Activated T-cell treated with anti-CD3 and anti-CD28 coated beads for 24 hours (primary cell): ENCODE measurements around the gene WWOX.

ENCODE experiments used
- DNase-seq: peaks from one replicate; pipeline ENCODE4 v3.0.0-alpha.2; 2020; ENCODE audit warnings: low read depth

WWOX gene

DNA sequence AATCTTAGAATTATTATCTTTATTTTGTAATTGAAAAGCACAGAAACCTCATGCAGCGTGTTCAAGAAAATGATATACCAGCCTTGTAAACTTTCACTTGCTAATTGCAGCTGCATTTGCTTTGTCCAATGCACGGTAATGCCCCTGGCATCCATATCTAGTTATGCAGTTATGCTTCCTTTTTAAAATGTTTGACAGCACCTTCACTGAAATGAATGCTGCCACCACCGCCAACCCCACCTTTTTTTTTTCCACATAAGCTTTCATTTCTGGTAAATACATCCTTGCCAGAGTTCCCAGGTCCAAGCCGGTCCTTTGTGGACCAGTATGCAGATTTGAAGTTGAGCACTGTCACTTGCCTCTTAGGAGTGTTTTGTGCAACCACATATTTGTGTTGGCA, 338.8 kb downstream of the WWOX start:
- DNase-seq = no peak

DNA sequence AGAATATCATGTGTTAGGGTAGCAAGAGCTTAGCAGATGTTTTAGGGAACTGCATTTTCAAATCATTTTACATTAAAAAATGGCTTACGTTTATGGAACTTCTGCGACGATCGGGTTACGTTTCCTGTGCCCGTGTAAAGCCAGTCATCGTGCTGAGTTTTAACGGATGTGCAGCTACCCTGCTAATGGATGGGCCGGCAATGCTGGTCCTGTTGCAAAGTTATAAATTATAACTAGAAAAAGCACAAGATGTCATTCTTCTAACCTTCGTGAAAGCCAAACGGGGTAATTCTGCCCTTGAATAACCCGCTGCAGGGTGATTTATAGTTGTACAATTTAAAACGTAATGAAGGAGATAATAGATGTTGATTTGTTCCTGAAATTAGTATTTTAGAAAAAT, 339.2 kb downstream of the WWOX start:
- no peak for DNase-seq

DNA sequence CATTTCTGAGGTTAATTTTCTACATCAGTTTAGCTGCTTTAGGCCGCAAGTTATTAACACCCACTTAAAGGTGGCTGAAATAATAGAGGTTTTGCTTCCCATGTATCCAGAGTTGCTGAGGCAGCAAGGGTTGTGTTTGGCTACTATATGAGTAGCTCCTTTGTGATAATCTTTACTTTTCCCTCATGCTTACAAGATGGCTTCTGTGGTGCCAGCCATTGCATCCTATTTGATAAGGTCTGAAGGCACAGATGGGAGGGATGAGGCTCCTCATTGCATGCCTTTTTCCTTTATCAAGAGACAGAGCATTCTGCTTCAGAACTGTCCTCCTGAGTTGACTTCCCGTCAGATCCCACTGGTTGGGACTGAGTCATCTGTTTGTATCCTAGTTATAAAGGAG, 340.2 kb downstream of the WWOX start:
- DNase-seq = no peak

DNA sequence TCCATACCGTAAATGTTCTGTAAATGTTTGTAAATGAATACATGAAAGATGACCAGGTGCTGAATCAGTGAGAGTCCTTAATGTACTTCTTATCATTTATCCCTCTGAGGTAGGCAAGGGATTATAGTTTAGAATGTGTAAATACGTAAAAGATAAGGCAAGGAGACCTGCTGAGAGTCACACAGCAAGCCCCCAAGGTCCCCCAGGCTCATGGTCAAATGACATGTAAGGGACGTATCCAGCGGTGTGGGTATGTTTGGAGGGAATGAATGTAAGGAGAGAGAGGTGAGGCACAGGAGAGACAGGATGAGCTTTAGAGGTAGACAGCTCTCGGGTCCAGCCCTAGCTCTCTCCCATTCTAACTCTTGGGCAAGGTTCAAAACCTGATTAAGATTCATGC, 341.8 kb downstream of the WWOX start:
- DNase-seq = no peak

DNA sequence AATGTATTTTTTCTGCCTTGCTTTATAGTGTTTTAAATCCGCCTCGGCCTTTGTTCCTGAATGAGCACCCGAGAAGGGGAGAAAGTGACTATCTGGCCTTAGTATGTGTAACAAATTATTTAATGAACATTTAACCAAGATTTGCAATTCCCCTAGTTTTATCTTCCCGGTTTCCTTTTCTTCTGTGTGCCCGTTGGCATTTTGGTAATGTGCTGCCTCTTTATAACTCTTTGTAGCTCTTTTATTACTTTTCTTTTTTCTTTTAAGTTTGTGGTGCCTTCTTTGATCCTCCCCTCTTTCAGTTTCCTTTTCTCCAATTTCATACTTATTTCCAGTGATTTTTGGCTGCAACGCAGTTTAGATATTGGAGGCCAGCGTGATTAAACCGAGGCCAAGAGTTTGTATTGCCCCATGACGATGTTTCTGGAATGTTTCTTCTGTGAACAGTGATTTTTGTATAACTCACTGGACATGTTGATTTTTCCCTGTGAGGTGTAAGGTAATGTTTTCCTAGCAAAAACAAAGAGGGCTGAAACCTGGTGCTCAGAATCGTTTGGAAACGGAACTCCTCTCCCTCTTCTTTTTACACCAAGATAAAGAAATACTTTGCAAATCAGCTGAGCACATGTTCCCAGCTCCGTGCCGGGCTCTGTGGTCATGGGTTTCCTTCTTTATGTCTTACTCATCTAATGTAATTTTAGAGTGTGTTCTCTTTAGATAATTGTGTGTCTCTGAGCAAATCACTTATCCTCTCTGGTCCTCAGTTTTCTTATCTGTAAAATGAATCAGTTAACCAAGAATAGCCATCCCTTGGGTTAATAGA, 344.3 kb downstream of the WWOX start:
- DNase-seq = no peak

DNA sequence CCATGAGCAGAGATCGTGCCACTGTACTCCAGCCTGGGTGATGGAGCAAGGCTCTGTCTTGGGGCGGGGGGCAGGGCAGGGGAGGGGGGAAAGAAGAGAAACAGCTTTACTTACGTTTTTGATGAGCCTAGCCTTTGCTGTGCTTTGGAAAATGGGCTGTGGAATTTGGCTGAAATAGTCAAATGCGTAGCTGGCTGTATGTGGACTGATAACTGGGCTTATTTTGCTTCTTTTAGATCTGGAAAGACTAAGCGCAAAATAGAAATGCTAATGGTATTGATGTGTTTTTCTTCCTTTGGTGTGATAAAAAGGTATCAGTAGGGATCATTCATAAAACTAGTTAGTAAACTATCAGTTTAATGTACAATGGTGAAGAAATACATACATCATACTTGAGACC, 346.4 kb downstream of the WWOX start:
- DNase-seq = no peak

DNA sequence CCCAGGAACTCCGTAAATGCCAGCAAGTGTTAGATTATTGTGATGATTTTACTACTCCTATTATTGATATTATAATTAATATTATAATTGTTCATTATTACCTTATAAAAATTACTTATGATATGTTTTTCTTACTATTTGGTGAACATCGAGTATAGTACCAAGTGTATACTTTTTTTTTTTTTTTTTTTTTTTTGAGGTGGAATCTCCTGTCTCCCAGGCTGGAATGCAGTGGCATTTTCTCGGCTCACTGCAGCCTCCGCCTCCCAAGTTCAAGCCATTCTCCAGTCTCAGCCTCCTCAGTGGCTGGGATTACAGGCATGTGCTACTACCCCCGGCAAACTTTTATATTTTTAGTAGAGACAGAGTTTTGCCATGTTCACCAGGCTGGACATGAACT, 347.0 kb downstream of the WWOX start:
- no peak for DNase-seq

DNA sequence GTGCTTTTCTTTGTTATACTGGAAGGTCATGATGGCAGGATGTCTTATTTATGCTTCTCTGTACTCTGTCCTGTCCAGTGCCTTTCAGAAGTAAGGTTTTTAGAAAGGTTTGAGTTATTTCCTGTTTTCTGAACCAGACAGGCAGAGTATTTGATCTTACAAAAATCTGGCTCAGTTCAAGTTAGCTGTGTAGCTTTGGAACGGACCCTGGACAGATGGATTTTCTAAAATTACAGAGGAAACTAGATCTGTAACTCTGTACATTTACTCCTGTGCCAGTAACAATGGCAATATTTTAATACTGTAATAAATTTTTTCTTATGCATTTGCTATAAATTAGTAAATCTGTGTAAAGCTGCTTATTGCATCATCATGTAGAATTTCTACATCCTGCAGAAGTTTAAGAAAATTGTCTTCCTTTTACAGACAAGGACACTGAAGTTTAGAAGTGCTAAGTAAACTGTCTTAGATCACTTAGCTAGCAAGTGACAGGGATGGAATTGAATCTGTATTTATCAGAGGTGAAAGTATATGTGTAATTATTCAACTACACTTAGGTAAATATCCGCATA, 347.6 kb downstream of the WWOX start:
- DNase-seq = no peak

DNA sequence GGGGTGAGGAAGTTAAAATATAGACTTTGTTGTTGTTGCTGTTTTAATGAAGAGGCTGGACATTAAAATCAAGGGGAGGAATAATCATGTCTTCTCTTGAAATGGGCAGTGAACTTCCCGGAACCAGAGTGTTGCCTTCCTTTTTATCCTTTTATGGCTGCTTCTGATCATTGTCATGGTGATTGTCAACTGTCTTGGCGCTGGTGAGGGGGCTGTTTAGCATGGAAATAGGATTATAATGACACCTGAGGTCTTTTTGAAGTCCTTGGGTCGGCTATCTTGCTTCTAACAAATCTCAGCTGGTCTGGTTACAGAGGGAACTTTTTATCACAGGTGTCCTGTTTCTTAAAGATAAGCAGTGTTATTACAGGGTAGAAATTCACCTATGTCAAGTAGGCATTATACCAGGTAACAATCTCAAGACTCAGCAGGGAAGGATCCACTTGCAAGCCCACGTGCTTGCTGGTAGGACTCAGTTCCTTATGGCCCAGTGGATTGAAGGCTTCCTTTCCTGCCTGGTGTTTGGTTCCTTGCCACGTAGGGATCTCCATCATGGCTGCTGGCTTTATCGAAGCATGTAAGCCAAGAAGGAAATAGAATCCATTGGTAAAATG, 349.3 kb downstream of the WWOX start:
- no peak for DNase-seq

DNA sequence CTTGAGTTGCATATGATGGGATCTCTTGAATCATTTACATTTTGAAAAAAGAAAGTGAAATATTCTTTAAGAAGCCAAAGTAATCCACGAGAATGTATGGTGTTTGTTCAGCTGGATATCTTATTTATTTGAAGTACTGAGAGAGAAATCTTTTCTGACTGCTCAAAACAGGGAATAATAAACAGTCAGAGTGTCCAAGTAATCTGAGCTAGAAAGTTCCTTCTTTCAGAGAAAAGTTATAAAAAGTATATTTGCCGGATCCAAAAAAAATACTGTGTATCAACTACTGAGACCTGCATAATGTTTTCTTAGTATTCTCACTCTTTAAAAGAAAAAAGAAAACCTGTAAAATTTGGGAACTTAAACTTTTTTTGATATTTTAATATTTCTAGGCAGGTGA, 350.8 kb downstream of the WWOX start:
- no peak for DNase-seq

DNA sequence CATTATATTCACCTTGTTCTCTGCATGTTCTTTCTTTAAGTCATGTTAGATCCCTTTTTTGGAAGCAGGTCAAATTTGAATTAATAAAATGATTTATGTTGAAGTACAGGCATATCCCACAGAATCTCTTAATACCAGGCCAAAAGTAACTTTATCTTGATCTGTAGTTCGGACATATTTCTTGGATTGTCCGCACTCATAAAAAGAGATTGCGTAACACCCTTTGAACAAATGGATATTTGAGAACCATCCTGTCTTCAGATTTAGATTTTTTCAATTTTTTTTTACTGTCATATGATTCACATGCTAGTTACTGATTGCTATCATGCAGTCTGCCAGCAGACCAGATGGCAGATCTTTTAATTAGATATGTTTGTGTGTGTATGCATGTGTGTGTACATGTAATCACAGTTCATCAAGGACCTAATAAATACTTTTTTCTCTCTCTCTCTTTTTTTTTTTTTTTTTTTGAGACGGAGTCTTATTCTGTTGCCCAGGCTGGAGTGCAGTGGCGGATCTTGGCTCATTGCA, 352.6 kb downstream of the WWOX start:
- DNase-seq = no peak

DNA sequence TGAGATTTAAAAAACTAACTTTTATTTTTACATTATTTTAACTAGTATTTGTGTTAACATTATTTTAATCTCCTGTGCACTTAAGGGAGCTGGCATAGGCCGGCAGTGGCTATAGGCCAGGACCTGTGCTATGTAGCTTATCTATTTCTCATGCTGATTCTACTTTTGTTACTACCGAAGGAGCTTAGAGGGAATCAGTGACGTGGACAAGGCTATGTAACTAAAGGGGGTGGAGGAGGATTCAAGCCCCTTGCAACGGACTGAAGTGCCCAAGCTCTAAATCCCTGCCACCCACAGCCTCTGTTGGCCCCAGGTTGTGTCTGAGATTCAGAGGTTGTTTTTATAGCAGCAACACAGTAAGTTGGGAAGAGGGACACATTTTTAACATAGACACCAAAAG, 356.4 kb downstream of the WWOX start:
- DNase-seq = no peak

DNA sequence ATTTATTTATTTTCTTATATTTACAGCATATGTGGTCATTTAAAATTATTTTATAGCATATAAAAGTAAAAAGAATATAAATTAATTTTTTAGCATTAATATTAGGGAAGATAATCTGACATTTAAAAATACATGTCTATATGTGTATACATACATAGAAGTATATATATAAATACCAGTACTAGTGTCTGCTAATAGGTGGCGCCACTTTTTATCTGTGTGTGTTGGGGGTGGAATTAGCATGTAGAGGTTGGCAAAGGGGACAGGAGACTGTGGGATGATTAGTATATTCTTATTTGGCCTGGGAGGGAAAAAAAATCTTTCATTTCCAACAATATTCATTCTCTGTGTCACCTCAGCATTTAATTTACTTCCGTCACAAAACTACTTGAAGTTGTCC, 359.1 kb downstream of the WWOX start:
- no peak for DNase-seq

DNA sequence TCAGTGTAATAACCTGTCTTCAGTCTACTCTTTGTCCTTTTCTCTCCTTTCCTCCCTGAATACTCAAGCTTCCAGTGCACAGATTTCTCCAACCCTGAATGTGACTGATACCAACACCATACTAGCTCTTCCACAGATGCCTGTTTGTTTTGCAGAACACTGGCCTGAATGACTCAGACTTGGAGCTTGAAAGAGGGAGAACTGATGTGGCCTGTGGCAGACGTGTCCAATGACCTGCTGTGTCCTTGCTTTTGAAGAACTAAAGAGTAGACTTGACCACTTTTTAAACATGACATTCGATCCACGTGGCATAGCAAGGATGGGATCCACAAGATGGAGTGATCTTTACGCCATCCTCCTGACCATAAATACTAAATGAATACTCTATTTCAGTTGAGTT, 361.0 kb downstream of the WWOX start:
- DNase-seq = no peak

DNA sequence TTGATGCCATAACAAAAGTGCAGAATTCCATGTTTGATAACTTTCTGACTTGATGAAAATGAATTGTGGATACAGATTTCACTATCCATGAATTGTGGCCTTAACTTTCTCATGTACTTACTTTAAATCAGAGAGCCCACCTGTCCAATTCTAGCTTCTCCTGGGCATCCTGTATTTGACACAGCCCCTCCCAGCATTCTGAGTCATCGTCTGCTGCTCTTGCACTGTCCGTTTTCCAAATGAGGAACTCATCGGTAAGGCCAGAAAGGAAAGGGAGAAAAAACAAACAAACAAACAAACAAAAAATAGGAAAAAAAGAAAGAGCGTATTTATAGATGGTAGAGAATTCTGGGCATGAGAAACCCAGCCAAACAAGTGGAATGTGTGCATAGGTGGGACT, 361.6 kb downstream of the WWOX start:
- no peak for DNase-seq

DNA sequence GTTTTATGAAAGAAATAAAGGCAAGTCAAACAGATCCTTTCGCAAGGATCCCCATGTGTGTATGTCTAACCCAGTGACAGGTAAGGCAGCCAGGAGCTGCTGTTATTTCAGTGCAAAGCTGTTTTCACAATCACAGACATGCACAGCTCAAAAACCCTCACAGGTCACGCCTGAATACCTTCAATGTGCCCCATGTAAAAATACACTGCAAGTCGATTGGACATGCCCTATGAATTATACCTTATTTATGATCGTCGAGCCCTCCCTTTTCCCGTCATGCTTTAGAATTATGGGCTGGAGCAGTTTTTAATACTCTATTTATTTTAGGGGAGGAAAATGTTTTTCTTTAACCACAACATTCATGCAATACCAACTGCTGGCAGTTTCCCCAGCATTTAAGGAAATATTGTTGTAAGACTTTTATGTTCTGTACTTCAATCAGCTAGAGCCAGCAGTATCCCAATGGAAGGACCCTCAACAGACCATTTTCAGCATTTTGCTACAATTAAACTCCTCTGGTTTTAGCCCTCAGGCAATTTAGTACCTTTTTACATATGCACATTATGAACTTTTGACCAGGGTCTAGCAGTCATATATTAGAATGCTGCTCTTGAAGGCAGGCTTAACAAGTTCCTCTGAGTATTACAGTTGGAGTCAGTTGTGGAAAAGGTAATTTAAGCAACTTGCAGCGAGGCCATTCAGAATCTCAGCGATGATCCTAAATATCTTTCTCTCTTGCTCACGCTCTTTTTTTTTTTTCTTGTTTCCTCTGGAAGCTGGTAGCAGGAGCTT, 362.2 kb downstream of the WWOX start:
- DNase-seq = no peak

DNA sequence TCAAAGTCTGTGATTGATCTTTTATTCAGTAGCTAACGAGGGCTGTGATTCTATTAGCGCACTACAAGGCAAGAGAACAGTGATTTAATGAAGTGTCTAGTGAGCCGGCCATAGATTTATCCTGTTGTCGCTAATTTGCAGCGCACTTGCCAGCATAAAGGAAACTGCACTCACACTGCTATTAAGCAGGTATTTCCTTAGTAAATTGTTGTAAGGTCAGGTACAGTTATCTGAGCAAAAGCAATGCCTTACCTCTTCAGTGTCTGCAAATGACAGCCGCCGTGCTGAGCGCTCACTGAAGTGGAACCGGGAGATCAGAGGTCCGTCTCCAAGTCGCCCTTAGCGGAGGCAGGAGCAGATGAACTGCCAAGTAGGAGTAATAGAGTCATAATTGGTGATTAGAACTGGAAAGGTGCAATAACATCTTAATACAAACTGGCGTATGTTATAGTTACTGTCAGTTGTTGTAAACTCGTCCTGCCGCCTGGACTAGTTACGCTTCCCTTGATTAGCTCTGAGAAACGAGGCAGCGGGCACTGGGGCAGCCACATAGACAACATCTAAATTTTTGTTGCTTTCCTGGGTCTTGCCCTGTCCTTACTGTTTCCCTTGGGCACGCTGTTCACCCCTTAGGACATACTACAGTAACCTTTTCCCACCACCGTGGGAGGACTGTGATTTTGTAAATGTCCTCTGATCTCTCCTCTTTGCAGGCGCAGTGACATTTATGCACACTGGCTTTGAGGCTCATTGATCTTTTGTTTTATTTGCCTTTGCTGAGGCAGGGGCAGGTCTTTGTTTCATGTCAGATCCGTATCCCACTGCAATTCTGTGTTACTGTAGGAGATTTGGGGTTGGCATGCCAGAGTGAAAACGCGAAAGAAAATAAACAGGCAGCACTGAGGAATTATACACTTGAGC, 363.1 kb downstream of the WWOX start:
- no peak for DNase-seq

DNA sequence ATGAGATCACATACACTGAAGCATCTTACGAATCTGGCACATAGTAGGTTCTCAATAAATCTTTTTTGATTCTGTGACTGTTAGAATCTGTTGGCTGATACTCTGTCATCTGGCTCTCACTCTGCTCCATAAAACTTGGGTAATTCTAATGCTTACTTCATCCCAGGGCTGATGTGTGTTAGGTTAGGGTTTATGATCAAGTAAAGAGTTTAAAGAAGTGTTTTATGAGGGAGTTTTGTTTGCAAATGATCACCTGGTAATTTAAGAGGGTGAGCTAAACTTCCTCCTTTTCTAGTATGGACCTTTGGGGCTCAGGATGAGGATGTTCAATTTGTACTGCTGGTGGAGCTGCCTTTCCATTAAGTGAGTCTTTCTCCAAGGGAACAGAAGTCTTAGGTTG, 364.1 kb downstream of the WWOX start:
- DNase-seq = no peak

DNA sequence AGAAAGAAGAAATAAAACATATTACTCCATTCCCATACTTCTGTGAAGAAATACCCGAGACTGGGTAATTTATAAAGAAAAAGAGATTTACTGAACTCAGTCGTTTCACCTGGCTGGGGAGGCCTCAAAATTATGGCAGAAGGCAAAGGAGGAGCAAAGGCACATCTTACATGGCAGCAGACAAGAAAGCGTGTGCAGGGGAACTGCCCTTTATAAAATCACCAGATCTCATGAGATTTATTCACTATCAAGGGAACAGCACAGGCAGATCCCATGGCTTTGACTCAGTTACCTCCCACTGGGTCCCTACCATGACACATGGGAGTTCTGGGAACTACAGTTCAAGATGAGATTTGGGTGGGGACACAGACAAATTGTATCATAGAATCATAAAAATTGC, 365.4 kb downstream of the WWOX start:
- no peak for DNase-seq

DNA sequence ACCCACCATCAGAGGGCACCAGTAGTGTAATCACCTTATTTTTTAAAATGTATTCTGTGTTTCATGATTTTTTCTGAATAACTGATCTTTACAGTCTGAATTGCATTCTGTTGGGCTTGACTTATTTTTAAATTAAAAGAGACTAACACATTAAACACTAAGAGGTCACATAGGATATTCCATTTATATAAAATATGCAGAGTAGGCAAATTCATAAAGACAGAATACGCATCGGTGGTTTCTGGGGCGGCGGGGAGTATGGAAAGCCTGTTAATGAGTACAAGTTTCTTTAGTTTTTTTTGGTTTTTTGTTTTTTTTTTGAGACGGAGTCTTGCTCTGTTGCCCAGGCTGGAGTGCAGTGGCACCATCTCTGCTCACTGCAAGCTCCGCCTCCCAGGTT, 366.3 kb downstream of the WWOX start:
- no peak for DNase-seq

DNA sequence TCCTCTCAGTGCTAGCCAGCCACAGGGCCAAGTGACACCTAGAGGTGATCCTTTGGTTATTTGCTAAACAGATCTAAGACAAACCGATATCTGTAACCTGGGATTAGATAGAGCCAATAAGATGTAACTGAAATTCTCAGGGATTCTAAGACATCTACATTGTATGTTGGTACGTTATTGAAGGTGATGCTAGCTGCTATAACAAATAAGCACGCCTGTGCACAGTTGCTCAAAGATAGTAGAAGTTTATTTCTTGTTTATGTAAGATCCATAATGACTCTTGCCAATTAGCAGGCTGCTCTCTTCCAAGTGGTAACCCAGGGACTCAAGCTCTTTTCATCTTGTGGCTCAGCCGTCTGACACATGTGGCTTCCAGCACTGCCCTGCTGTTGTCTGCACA, 370.3 kb downstream of the WWOX start:
- no peak for DNase-seq
